Activated CD8-positive, alpha-beta T cell treated with anti-CD3 and anti-CD28 coated beads for 36 hours (primary cell): ENCODE results near the gene CAMK1D. TPM values are rescaled to one million over a fixed set of nuclear protein-coding genes. Genes with fewer than 3 reads are reported as not detected.

Source experiments
- ATAC-seq: fragments of 200-7000 bp; cut with Tn5 transposase; one replicate; pipeline ENCODE4 v1.10.0; 2021; ENCODE audit warnings: mild to moderate bottlenecking, moderate library complexity
- CTCF ChIA-PET: fragments of 350-600 bp; sonication (Branson Sonifier 250); formaldehyde crosslinking; loops from one replicate; lab custom pipeline; 2021; ENCODE audit warnings: antibody characterized with exemption; lab: Charles Lee
- POLR2A ChIA-PET: fragments of 350-600 bp; sonication (Branson Sonifier 250); formaldehyde crosslinking; loops from one replicate; lab custom pipeline; 2021; ENCODE audit warnings: antibody characterized with exemption; lab: Charles Lee
- DNase-seq: peaks from one replicate; pipeline ENCODE4 v3.0.0-alpha.2; 2020
- H3K27ac Mint-ChIP-seq: one replicate; pipeline ENCODE4 v1.8.0; 2021; ENCODE audit warnings: mild to moderate bottlenecking, mixed read lengths
- H3K27me3 Mint-ChIP-seq: one replicate; pipeline ENCODE4 v1.8.0; 2021; ENCODE audit warnings: mixed read lengths
- H3K36me3 Mint-ChIP-seq: one replicate; pipeline ENCODE4 v1.8.0; 2021; ENCODE audit warnings: low read depth, mixed read lengths
- H3K4me1 Mint-ChIP-seq: one replicate; pipeline ENCODE4 v1.8.0; 2021; ENCODE audit warnings: low read depth, mixed read lengths
- H3K4me3 Mint-ChIP-seq: one replicate; pipeline ENCODE4 v1.8.0; 2021; ENCODE audit warnings: mild to moderate bottlenecking, moderate library complexity, mixed read lengths
- H3K9me3 Mint-ChIP-seq: one replicate; pipeline ENCODE4 v1.8.0; 2021; ENCODE audit warnings: mixed read lengths
- intact Hi-C: fragments of 100-400 bp; cut with micrococcal nuclease; formaldehyde crosslinking; loops from one replicate; pipeline ENCODE4 v1.10.0; 2022
- microRNA-seq: library from miRNA; unstranded; fragments of <30 nt; microRNA quantifications from one replicate; pipeline ENCODE4 v1.2.0, GENCODE V29; 2022; ENCODE audit warnings: borderline microRNAs expressed, borderline replicate concordance
- total RNA-seq, 2 experiments: library from RNA; stranded (reverse); gene quantifications; one replicate each; pipeline ENCODE4 v1.2.3, GENCODE V29; 2021
- TF ChIP-seq, protein P1 (sequence below): fragments of 200-600 bp; IDR thresholded peaks from one replicate; pipeline ENCODE4 v1.8.0; 2022; ENCODE audit warnings: antibody characterized with exemption, mild to moderate bottlenecking

Gene CAMK1D
- total RNA-seq, 2 experiments from 2014 or later, result 13.8 TPM

GRCh38 chr10:12875100-12875499, 525.8 kb downstream of the CAMK1D start:
- no peak for DNase-seq
- no peaks in the 10 kb centered on the region for H3K4me1 Mint-ChIP-seq
- TF ChIP-seq, protein P1, sequence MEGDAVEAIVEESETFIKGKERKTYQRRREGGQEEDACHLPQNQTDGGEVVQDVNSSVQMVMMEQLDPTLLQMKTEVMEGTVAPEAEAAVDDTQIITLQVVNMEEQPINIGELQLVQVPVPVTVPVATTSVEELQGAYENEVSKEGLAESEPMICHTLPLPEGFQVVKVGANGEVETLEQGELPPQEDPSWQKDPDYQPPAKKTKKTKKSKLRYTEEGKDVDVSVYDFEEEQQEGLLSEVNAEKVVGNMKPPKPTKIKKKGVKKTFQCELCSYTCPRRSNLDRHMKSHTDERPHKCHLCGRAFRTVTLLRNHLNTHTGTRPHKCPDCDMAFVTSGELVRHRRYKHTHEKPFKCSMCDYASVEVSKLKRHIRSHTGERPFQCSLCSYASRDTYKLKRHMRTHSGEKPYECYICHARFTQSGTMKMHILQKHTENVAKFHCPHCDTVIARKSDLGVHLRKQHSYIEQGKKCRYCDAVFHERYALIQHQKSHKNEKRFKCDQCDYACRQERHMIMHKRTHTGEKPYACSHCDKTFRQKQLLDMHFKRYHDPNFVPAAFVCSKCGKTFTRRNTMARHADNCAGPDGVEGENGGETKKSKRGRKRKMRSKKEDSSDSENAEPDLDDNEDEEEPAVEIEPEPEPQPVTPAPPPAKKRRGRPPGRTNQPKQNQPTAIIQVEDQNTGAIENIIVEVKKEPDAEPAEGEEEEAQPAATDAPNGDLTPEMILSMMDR, result no peak
- ATAC-seq, result no peak
- H3K27me3 Mint-ChIP-seq, result peaks cover 3% of the 10 kb centered on the region
- intact Hi-C loops, result no loop called here
- H3K4me3 Mint-ChIP-seq, result no peak overlapping the region
- H3K36me3 Mint-ChIP-seq, result no peaks in the 10 kb centered on the region
- CTCF ChIA-PET, result interaction anchor here (1.1 kb wide), 1 partner anchor 28 kb away, joined by 5 read pairs; no protein-coding TSS in a partner anchor
- no peak overlapping the region for H3K27ac Mint-ChIP-seq
- H3K9me3 Mint-ChIP-seq, result peaks cover 4% of the 10 kb centered on the region
- POLR2A ChIA-PET, result no interaction called here

- no peaks in the 10 kb centered on the region for H3K36me3 Mint-ChIP-seq
- DNase-seq (no peak), ATAC-seq (no peak)
- POLR2A ChIA-PET, result no interaction called here
- CTCF ChIA-PET, result no interaction called here
- TF ChIP-seq, protein P1, result no peak
- peaks cover 3% of the 10 kb centered on the region for H3K27me3 Mint-ChIP-seq
- H3K4me1 Mint-ChIP-seq, result no peaks in the 10 kb centered on the region
- peaks cover 4% of the 10 kb centered on the region for H3K9me3 Mint-ChIP-seq
- H3K27ac Mint-ChIP-seq, result no peak overlapping the region
- no peak overlapping the region for H3K4me3 Mint-ChIP-seq
- intact Hi-C loops, result no loop called here
Observed at GRCh38 chr10:12876266-12876665, 526.9 kb downstream of the CAMK1D start.

DNA sequence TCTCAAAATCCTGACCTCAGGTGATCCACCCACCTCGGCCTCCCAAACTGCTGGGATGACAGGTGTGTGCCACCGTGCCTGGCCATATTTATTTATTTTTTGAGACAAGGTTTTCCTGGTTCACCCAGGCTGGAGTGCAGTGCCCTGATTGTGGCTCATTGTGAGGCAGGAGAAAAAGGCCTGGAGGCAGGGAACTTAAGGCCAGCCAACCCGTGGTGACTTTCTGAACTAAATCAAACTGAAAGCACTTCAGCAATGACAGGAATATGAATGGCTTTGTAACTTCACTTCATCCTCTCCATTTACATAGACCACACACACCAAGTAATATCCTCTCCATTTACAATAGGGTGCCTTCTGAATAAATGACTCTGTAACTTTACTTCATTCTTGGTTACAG, 527.8 kb downstream of the CAMK1D start:
- Mint-ChIP-seq H3K4me3 (no peak overlapping the region), H3K4me1 (no peaks in the 10 kb centered on the region), H3K27me3 (peaks cover 5% of the 10 kb centered on the region), H3K9me3 (peaks cover 4% of the 10 kb centered on the region), H3K36me3 (no peaks in the 10 kb centered on the region), H3K27ac (no peak overlapping the region)
- DNase-seq (no peak), ATAC-seq (no peak)
- ChIA-PET CTCF (no interaction called here), POLR2A (no interaction called here)
- intact Hi-C loops, result no loop called here
- TF ChIP-seq, protein P1, result no peak

GRCh38 chr10:12880423-12880822, 531.1 kb downstream of the CAMK1D start:
- POLR2A ChIA-PET, result no interaction called here
- H3K4me1 Mint-ChIP-seq, result no peaks in the 10 kb centered on the region
- TF ChIP-seq, protein P1, result no peak
- peaks cover 4% of the 10 kb centered on the region for H3K9me3 Mint-ChIP-seq
- intact Hi-C loops, result no loop called here
- no peaks in the 10 kb centered on the region for H3K36me3 Mint-ChIP-seq
- H3K27ac Mint-ChIP-seq, result no peak overlapping the region
- CTCF ChIA-PET, result interaction anchor here (0.9 to 1.6 kb wide), 2 partner anchors 11 to 22 kb away, joined by 3 read pairs; no protein-coding TSS in a partner anchor
- peaks cover 17% of the 10 kb centered on the region for H3K27me3 Mint-ChIP-seq
- H3K4me3 Mint-ChIP-seq, result no peak overlapping the region
- ATAC-seq, result no peak
- DNase-seq, result no peak

DNA sequence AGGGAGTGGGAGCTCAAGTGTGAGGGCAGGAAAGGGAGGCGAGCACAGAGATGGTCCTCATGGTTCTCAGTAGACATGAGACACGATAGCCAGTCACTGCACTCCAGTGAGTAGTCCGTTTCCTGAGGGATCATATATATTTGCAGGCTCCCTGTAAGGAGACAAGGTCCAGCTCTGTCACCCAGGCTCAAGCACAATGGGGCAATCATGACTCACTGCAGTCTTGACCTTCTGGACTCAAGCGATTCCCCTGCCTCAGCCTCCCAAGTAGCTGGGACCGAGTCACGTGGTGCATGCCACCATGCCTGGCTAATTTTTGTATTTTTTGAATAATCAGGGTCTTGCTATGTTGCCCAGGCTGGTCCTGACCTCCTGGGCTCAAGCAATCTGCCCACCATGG, 535.5 kb downstream of the CAMK1D start:
- TF ChIP-seq, protein P1, result no peak
- no peak overlapping the region for H3K27ac Mint-ChIP-seq
- intact Hi-C loops, result no loop called here
- no peaks in the 10 kb centered on the region for H3K36me3 Mint-ChIP-seq
- POLR2A ChIA-PET, result no interaction called here
- DNase-seq, result no peak
- CTCF ChIA-PET, result interaction anchor here (1.4 kb wide), 1 partner anchor 18 kb away, joined by 3 read pairs; no protein-coding TSS in a partner anchor
- peaks cover 15% of the 10 kb centered on the region for H3K27me3 Mint-ChIP-seq
- H3K9me3 Mint-ChIP-seq, result no peaks in the 10 kb centered on the region
- no peak overlapping the region for H3K4me3 Mint-ChIP-seq
- ATAC-seq, result no peak
- H3K4me1 Mint-ChIP-seq, result no peaks in the 10 kb centered on the region

Small RNAs within 50 kb of the gene (microRNA-seq; reads per million reads assigned to microRNA genes)
- not detected for gene MIR4480
- not detected for gene MIR4481
- not detected for gene MIR548Q

Other genes starting within 250 kb of the CAMK1D start
- gene SEC61A2, start 219.9 kb upstream of the CAMK1D start, total RNA-seq, result 10 to 100 TPM; 10.8 to 12.0 TPM
- 10 to 100 TPM; 95.9 to 98.6 TPM for gene NUDT5, start 153.7 kb upstream of the CAMK1D start, total RNA-seq
- gene CDC123, start 153.4 kb upstream of the CAMK1D start, total RNA-seq, result 100 to 1,000 TPM; 123 to 125 TPM